ENCODE measurements around the gene SYNE1.

The SYNE1 gene

DNA sequence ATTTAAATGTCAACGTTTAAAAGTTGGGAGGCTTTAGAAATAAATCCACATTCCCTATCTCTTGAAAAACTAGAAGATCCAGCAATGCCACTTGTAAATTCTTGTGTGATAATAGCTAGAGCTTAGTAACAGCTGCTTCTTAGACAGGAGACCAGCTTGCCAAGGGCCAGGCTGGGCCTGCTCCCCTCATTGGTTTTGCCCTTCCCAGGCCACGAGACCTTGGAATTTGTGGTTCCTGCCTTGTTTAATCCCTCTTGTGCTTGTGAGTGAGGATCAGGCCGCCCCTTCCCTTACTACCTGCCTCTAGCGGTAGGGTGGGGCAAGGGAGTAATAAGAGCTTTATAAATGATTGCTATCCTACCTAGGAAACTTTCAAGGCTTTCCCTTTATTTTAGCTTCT is 363.5 kb downstream of the SYNE1 start:
- Histone ChIP-seq H2AFZ (no peak overlapping the region), H3K4me1 (no peaks in the 10 kb centered on the region), H3K27me3 (ENCODE audit: control insufficient read depth, insufficient read depth, low read length) (no peaks in the 10 kb centered on the region), H3K27ac (no peak overlapping the region), H3K36me3 (ENCODE audit: control insufficient read depth, insufficient read depth, low read length) (no peaks in the 10 kb centered on the region), H3K4me2 (ENCODE audit: low read length) (no peak overlapping the region), H3K9me3 (ENCODE audit: control insufficient read depth, low read length) (no peaks in the 10 kb centered on the region), H3K4me3 (ENCODE audit: low read depth, low read length) (no peak overlapping the region), H3K79me2 (no peaks in the 10 kb centered on the region), H3K9ac (no peak overlapping the region)
- TF ChIP-seq, protein P1, sequence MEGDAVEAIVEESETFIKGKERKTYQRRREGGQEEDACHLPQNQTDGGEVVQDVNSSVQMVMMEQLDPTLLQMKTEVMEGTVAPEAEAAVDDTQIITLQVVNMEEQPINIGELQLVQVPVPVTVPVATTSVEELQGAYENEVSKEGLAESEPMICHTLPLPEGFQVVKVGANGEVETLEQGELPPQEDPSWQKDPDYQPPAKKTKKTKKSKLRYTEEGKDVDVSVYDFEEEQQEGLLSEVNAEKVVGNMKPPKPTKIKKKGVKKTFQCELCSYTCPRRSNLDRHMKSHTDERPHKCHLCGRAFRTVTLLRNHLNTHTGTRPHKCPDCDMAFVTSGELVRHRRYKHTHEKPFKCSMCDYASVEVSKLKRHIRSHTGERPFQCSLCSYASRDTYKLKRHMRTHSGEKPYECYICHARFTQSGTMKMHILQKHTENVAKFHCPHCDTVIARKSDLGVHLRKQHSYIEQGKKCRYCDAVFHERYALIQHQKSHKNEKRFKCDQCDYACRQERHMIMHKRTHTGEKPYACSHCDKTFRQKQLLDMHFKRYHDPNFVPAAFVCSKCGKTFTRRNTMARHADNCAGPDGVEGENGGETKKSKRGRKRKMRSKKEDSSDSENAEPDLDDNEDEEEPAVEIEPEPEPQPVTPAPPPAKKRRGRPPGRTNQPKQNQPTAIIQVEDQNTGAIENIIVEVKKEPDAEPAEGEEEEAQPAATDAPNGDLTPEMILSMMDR (IDR thresholded peaks at IDR 0.05), result no peak

DNA sequence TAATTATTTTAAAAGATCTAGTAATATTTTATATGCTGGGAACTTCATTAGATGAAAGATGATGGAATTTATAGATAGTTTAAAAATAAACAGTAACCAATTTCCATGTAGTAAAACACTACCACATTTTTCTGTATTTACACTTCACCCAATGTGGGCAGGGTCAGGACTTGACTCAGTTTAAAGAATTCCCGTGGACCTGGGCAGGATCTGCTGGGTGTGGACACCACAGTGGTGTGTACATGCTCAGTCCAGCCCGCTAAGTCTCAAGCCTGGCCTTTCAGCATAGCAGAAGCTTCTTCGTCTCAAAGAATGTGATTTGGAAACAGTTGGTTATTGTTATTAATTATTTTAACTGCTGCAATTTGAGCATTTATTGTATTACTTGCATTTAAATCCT is 364.2 kb downstream of the SYNE1 start:
- no peak overlapping the region for H3K4me2 ChIP-seq (ENCODE audit: low read length)
- H3K27me3 ChIP-seq (ENCODE audit: control insufficient read depth, insufficient read depth, low read length), result no peaks in the 10 kb centered on the region
- no peaks in the 10 kb centered on the region for H3K79me2 ChIP-seq
- no peaks in the 10 kb centered on the region for H3K4me1 ChIP-seq
- TF ChIP-seq, protein P1 (IDR thresholded peaks at IDR 0.05), result no peak
- no peak overlapping the region for H2AFZ ChIP-seq
- no peak overlapping the region for H3K9ac ChIP-seq
- H3K36me3 ChIP-seq (ENCODE audit: control insufficient read depth, insufficient read depth, low read length), result no peaks in the 10 kb centered on the region
- H3K9me3 ChIP-seq (ENCODE audit: control insufficient read depth, low read length), result no peaks in the 10 kb centered on the region
- H3K4me3 ChIP-seq (ENCODE audit: low read depth, low read length), result no peak overlapping the region
- no peak overlapping the region for H3K27ac ChIP-seq

DNA sequence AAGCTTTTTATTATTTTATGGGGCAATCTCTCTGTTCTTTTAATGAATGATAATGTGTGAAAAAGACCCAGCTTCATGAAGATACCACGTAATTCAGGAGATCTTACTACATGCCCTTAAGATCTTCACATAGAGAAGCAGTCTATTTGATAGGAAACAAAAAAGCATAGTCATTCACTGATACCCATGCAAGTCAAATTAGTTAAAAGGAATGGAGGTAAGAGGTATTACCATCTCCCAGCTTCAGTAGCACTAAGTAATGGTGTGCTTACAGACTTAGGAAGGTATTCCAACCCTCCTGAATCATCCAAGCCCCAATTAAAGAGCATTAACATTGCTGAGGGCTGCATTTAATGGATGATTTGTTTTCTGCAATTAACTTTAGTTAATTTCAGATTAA is 364.7 kb downstream of the SYNE1 start:
- no peaks in the 10 kb centered on the region for H3K9me3 ChIP-seq (ENCODE audit: control insufficient read depth, low read length)
- no peak overlapping the region for H2AFZ ChIP-seq
- H3K4me3 ChIP-seq (ENCODE audit: low read depth, low read length), result no peak overlapping the region
- H3K9ac ChIP-seq, result no peak overlapping the region
- H3K4me1 ChIP-seq, result no peaks in the 10 kb centered on the region
- H3K79me2 ChIP-seq, result no peaks in the 10 kb centered on the region
- no peak overlapping the region for H3K27ac ChIP-seq
- H3K4me2 ChIP-seq (ENCODE audit: low read length), result no peak overlapping the region
- TF ChIP-seq, protein P1 (IDR thresholded peaks at IDR 0.05), result no peak
- no peaks in the 10 kb centered on the region for H3K27me3 ChIP-seq (ENCODE audit: control insufficient read depth, insufficient read depth, low read length)
- H3K36me3 ChIP-seq (ENCODE audit: control insufficient read depth, insufficient read depth, low read length), result no peaks in the 10 kb centered on the region

DNA sequence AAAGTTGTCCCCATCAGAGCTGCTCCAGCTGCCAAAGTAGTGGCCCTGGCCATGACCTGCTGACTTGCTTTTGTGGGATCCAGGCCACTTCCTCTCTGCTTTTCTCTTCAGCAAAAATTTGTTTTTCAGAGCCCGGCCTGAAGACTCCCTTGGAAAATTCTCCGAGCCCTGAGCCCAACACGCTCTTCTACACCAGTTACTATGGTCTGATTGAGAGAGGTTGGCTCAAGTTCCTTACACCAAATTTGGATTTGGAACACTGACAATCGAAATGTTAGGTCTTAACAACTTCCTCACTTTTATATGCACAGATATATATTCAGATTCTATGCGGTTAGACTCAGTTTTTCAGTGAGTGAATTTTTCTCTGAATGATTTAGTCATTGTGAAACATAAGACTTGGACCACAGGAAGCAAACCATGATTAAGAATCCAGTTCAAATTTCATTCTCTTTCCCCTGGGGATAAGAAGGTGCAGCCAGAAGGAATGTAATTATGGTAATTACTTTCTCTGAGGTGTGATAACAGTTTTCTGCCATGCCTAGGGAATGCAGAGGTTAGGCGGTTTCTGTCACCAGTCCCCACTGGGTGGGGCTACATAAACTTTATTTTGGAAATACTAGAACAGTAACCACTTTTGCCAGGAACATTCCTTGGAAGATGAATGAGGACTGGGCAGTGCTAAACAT is 365.2 kb downstream of the SYNE1 start:
- no peak overlapping the region for H2AFZ ChIP-seq
- no peaks in the 10 kb centered on the region for H3K79me2 ChIP-seq
- no peaks in the 10 kb centered on the region for H3K36me3 ChIP-seq (ENCODE audit: control insufficient read depth, insufficient read depth, low read length)
- no peaks in the 10 kb centered on the region for H3K27me3 ChIP-seq (ENCODE audit: control insufficient read depth, insufficient read depth, low read length)
- H3K4me2 ChIP-seq (ENCODE audit: low read length), result no peak overlapping the region
- H3K9me3 ChIP-seq (ENCODE audit: control insufficient read depth, low read length), result no peaks in the 10 kb centered on the region
- H3K4me3 ChIP-seq (ENCODE audit: low read depth, low read length), result no peak overlapping the region
- no peak overlapping the region for H3K27ac ChIP-seq
- no peaks in the 10 kb centered on the region for H3K4me1 ChIP-seq
- TF ChIP-seq, protein P1 (IDR thresholded peaks at IDR 0.05), result no peak
- H3K9ac ChIP-seq, result no peak overlapping the region

DNA sequence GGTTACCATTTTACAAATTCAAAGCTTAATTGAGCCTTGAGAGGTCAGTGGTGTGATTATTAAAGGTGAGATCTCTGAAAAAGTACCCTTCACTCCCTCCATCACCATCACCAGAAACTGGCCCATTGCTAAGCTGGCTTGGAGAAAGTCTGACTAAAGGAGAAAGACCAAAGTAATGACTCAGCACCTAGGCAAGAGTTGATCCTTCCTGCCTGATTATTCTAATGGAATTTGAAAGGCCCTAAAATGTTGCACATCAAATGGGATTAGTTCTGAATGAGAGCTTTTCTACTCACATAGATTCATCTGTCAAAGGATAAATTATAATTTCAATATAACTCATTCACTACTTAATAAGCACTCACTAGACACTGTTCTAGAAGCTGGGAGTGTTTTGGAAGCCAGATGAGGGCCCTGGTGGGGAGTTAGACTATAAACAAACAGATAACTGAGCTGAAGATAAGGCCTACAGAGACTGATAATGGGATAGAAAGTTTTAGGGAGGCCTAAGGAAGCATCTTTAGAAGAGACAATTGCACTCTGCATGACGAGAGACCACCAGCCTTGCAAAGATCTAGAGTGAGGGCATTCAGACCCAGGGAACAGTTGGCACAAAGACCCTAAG is 366.7 kb downstream of the SYNE1 start:
- H3K4me2 ChIP-seq (ENCODE audit: low read length), result no peak overlapping the region
- H3K27me3 ChIP-seq (ENCODE audit: control insufficient read depth, insufficient read depth, low read length), result no peaks in the 10 kb centered on the region
- no peaks in the 10 kb centered on the region for H3K36me3 ChIP-seq (ENCODE audit: control insufficient read depth, insufficient read depth, low read length)
- H3K9me3 ChIP-seq (ENCODE audit: control insufficient read depth, low read length), result no peaks in the 10 kb centered on the region
- no peaks in the 10 kb centered on the region for H3K4me1 ChIP-seq
- H3K9ac ChIP-seq, result no peak overlapping the region
- no peaks in the 10 kb centered on the region for H3K79me2 ChIP-seq
- no peak overlapping the region for H3K4me3 ChIP-seq (ENCODE audit: low read depth, low read length)
- H2AFZ ChIP-seq, result no peak overlapping the region
- TF ChIP-seq, protein P1 (IDR thresholded peaks at IDR 0.05), result no peak
- H3K27ac ChIP-seq, result no peak overlapping the region
